HG02623 (cell line): Measurements from ENCODE around the gene NSD2.
"Not testable (repeated sequence)": the region's sequence is repeated elsewhere in the genome, so short reads cannot be mapped to it uniquely, and the experiment has no call there.

ENCODE experiments used
- ATAC-seq: cut with Tn5 transposase; IDR thresholded peaks from one replicate; pipeline ENCODE4 v1.9.1; 2021; ENCODE audit warnings: moderate library complexity; ENCODE audit not compliant: unreplicated experiment

The NSD2 gene

DNA sequence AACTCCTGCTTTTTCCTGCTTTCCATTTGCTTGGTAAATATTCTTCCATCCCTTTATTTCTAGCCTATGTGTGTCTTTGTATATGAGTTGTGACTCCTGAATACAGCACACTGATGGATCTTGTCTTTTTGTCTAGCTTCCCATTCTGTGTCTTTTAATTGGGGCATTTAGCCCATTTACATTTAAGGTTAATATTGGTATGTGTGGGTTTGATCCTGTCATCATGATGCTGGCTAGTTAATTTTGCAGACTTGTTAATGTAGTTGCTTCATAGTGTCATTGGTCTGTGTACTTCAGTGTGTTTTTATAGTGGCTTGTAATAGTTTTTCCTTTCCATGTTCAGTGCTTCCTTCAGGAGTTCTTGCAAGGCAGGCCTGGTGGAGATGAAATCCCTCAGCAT lies 160.0 kb downstream of the NSD2 start:
- ATAC-seq = not testable (repeated sequence)
